Inflammatory macrophage (primary cell): ENCODE data around the gene SRPRB.

Experiments used
- DNase-seq, 2 donors: peaks; one replicate each; pipeline ENCODE4 v3.0.0-alpha.2; 2020 to 2022

SRPRB gene

DNA sequence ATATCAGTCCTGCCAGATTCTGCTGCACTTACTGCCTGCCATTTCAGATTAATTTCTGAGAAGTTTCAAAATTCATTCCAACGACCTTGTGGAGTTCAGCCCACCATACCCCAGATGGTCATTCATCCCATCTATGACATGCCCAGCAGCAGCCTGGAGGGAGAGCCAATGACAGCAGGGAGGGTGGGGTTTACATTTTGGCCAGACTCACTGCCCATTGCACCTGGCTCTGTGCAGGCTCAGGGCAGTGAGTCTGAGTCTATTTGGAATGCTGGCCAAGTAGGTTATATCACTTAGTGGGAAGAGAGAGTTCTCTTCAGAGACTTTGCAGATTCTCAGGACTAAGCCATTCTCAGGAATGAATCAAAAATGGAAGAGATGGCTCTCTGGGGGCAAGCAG is 21.5 kb downstream of the SRPRB start:
- no peak for DNase-seq

DNA sequence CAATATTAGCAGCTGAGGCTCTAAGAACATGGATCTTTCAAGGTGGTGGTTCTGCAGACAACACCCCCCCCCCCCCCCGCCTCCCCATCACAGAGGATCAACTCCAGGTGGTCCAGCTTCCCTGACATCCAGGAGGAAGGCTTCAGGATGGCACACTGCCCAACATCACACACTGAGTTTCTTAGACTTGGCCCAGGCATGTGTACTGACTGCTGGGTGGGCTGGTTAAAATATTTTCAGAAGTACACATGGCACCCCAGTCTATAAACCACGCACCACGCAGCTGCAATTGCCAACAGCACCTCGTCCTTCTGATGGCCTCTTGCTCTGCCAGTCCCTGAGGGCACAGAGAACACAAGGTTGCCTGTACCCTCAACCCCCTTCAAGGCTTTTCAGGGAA is 22.1 kb downstream of the SRPRB start:
- DNase-seq, result no peak

DNA sequence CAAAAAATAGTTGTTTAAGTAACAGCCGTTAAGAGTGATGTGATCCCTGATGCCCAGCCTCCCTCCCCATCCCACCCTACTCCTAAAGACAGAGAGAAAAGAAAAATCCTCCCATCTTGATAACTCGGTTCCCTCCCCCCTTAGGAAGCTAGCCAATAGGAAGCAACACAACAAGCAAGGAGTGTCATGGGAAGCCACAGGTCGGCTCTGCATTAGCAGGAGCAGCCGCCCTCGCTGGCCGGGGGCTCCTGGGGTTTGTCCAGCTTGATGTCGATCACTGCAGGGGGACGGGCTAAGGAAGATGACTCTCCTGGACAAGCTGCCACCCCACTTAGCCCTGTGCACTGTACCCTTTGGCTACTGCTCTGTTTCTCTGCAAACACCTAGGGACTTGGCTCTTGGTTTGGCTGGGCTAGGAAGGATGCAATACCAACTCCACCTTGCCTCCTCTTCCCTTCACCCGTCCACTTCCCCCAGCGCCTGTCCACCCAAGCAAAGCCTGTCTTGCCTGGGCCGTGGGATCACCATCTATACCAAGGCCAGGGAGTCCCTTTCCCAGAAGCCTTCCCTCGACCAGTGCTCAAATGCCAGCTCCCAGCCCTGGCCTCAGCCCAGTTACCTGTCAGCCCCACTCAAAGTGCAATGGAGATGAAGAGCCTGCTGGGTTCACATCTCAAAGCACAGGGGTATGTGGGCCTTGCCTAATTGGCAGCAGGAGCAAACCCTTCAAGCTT is 23.1 kb downstream of the SRPRB start:
- DNase-seq, result no peak

DNA sequence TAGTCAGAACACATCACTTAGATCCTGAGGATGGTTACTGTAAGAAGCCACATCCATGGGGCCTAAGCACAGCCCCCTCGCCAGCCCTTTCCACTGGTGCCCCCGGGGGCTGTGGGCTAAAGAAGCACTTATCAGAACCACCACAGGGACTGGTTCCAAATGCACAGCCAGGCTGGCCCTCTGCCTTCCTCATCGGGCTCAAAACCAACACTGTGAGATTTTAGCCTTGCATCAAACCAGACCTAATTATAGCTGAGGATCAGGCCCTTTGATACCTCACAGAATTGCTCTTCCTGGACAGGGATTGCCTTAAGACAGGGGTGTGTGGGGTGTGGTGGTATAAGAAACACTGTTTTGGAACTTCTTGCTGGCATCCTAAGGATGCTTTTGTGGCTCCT is 23.7 kb downstream of the SRPRB start:
- DNase-seq, result no peak

DNA sequence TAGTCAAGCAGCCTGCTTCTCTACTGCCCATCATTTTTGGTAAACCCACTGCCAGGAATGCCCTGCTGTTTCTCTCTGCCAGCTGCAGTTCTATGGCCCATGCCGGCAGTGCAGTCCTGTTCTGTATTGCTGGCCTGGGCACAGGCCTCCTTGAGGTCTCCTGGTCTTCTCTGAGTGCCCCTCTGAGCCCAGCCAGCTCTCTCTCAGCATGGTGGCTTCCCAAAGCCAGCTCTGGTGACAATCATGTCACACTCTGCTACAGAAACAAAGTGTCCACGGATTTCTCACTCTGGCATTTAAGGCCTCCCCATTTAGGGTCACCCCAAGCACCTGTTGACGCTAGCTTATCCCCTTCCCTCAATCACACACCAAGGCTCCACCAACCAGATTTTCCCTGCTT is 24.5 kb downstream of the SRPRB start:
- DNase-seq, result no peak

DNA sequence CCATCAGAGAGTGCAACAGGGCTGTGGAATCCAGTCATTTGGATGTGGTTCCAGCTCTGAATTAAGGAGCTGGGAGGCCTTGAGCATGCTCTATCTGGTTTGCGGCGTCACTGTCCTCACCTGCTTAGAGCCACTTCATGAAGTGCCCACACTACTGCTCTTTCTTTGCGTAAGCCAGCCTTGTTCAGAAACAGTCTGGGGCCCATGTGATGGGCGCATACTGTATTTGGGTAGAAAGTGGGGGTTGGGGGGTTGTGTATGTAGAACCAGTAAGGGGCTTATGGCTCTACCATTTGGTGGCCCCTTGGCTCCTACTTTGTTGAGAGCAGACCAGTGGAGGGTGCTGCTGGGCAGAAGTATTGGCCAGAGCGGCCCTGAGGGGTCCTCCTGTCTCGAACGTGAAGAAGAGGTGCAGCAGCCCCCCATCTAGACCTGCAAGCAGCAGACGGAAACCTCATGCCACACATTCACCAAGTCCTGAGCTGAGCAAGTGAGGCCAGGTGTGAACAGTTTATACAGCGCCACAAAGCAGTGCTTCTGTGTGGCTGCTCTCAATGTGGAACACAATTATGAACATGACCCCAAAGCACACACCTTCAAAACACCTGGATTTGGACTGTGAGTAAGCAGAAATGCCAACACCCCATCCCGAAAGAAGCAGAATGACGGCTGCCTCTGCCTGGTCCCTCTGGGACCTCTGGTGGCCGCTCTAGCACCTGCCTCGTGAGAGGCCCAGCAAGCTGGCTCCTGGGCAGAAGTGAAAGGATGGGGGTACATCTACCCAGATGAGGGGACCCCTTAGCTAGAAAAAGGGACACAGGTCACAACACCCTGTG is 26.6 kb downstream of the SRPRB start:
- DNase-seq, result no peak

DNA sequence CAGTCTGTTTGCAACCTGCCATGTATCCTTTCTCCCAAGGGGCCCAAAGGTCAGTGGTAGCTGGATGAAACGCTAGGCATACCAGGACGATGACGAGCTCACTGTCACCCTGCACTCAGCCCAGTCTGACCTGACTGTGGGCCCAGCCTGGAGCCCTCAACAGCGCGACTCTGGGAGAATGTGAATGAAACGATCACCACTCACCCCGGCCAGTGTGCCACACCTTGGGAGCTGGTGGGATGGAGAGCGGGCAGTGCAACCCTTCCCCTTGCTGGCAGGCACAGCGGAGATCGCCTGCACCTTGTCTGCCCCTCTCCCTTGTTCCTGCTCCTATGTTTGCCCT is 27.2 kb downstream of the SRPRB start:
- no peak for DNase-seq

DNA sequence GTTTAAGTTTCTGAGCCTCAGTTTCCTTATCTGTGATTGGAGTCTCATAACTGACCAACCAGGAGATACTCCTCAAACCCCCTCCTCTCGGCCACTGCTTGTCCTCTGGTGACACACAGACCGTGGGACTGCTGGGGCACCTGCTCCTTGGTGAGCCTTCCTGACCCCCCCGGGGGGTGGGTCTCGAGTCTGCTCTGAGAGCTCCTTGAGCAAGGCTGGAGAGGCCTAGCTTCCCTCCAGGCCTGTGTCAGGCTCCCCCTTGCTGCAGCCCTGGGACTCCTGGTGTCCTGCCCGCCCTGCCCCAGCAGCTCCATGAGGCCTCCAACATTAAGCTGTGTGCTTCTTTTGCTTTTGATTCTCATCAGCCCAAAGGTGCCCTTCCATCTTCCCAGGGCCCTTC is 27.7 kb downstream of the SRPRB start:
- DNase-seq, result no peak

DNA sequence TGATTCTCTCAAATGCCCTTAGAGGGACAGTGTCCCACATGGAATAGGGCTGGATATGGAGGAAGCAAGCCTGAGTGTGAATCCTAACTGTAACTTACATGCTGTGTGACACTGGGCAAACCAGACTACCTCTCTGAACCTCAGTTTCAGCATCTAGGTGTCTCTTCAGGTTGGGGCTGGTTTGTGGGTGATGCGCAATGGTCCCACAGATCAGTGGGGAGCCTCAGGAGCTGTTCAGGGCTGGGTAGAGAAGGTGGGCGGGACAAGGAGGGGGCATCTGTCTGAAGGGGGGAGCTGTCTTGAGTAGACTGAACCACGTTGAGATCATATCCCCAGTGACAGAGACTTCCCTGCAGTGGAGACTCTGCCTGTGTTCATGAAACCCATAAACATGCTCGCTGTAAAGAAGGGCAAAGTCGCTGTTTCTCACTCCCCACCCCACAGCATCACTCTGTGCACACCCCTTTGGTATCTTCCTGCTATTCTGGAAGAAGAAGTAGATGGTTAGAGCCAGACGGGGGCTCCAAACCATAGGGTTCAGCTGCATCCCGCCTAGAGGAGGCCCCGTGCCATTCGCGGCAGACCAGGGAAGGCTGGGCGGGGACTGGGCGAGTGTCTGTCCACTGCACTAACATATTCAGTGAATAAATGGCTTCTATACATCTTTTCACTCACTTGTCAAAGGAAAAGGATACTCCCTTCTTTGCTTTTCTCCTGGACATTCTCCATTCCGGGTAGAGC is 28.4 kb downstream of the SRPRB start:
- DNase-seq, result no peak

DNA sequence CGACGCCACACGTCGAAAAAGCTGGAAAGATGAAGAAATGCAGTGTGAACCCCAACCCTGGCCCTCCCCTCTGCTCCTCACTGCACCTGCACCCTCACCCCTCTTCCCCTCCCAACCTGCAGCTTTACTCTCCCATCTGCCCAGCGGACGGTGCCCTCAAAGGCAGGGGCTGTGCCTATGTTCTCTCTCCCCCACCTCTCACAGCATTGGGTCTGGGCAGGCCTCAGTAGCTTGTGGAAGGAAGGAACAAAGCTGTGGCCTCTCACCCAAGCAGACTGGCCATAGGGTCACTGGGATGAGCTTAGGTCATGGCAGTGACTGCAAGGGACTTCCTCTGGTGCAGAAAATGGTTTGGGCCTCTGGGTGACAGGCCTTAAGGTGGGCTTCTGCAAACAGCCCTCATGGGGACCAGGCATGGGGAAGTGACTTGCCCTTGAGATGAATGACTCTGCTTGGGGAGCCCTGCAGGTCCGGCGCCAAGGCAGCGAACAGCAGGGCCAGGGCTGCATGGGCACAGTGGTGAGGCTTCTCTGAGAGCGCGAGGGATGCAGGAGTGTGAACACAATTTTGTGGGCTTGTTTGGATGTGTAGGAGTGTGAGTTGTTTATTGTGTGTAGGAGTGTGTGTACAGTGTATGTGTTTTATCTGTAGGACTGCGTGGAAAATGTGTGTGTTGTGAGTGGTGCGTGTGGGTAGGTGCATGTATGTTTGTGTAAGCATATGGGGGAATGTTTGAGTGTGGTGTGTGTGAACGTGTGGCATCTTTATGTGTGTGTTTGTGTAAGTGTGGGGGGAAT is 29.2 kb downstream of the SRPRB start:
- DNase-seq, result no peak

DNA sequence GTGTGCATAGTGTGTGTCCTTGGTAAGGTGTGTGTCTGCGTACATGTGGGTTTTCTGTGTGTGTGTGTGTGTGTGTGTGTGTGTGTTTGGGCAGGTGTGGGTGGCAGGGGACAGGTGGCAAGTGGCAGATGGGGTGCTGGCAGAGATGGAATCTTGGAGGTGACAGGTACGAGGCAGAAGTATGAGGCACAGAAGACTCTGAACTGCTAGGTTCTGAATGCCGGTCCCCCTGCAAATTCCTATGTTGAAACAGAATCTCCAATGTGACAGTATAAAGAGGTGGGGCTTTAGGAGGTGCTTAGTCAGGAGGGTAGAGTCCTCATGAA is 29.8 kb downstream of the SRPRB start:
- no peak for DNase-seq

DNA sequence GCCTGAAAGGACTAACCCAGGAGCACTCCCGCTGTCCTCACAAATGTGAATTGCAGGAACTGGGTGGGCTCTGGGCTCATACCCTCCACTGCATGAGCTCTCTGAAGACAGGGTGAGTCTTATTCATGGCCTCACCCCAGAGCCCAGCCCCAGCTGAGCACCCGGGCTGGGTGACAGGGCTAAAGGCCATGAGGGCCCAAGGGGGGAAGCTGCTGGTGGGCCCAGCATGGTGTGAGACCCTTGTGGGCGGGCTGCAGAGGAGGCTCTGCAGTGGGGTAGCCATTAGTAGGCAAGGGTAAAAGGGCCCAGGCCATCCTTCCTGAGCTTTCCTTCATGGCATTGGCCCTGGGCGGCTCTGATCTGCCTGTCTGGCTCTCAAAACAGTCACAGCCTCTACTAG is 30.3 kb downstream of the SRPRB start:
- DNase-seq, result no peak

DNA sequence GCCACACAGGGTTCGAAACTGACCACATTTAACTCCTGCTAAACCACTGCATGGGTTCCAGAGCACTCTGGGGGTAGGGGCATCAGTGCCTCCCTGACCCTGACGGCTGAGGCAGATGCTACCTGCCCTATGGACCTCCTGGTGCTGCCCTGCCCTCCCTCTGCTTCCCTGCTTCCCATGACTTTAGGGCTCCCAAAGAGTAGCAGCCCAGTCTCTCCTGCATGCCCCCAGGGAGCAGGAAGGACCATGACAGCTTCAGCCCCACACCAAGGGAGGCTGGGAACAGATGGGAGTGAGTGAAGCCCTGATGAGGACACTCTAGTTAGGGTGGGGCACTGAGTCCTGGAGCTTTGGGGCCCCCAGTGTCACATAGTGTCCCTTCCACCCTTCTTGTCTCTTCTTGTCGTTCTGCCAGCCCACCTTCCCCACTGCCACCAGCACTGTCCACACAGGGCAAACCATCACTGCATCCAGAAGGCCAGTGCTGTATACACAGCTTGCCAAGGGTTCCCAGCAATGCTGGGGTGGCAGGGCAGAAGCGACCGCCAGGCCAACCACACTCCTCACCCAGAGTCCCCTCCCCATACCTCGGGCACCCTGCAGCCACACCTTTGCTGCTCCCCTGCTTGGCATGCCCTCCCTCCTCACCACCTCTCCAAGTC is 31.0 kb downstream of the SRPRB start:
- DNase-seq, result no peak

DNA sequence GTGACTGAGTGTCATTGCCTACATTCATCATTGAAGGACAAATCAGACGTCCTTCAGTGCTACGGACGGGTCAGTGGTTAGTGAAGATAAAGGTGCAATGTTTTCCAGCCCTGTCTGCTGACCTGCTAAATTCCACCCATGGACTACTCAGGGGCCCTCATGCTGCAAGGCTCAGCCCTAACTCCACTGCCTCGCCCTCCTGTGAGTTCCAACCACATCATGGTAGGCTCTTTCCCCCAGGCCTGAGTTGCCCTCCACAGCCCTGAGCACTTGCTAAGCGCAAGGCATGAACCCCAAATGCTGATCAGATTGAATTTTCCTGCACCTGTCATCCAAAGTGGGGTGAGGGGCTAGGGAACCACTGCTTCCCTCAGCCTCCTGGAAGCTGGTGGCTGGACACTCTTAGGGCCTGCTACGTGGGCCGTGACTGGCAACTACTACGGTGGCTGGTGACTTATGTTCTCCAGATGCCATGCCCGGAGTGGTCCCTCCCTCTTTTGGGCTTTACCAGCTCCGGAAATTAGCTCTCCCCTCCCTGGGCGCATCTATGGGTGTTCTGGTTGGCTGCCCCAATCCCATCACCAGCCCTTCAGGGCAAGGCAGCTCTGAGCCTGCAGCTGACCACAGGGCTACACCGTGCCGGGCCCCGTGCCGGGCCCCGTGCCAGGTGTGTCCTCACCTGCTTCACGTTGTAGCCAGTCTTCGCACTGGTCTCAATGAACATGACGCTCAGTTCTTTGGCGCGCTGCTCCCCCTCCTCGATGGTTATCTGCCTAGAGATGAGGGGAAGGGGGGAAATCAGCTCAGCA is 32.1 kb downstream of the SRPRB start:
- DNase-seq, result no peak

DNA sequence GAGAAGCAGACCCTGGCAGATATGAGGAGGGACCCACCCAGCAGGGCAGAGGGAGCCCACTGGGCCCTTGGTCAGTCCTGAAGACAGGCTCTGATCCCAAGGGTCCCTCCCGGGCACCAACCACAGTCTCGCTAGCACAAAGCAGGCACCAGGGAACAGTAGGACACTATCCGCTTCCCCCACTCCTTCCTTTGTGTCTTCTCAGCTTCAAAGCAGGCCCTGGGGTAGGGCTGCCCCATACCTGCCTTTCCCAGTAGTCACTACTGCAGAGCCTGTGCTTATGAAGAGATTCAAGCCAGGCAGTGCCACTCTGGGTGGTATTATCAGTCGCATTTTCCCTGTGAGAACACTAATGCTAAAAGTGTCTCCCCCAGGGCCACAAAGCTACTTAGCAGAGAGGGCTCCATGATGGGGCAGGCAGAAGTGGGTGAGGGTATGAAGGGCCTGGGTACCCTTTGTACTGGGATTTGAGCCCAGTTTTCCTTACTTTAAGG is 32.7 kb downstream of the SRPRB start:
- DNase-seq, result no peak

DNA sequence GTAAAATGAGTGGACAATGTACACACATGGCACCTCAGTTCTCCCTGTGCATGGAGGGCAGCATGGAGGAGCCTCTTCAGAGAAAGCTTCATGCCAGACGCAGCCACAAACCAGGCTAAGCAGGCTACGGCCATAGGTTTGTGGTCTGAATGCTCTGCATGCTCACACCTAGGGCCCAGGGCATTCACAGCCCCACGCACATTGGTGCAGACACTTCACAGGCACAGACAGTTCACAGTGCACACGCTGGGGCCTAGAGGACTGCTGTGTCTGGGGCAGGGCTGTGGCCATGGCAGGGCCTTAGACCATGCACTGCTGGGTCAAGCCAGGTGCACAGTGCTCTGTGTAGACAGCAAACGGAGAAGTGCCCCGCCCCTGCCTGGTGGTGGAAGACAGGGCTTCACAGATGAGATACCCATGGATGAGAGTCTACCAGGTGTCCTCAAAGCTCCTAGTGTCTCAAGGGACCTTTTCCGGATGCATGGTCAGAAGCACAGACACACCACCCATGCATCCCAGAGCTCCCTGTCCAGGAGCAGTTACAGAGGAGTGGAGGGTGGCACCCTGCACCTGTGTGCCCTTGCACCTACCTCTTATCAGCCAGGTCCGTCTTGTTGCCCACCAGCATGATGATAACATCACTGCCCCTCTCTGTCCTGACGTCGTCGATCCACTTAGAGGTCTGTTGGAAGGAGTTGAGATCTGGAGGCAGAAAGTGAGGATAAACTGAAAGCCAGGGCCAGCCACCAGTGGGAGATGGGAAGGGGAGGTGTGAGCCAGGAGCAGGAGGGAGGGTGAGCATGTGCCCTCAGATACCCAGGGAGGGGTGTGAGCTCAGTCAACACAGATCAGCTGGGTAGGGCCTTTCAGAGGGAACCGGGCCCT is 33.5 kb downstream of the SRPRB start:
- DNase-seq, result no peak

DNA sequence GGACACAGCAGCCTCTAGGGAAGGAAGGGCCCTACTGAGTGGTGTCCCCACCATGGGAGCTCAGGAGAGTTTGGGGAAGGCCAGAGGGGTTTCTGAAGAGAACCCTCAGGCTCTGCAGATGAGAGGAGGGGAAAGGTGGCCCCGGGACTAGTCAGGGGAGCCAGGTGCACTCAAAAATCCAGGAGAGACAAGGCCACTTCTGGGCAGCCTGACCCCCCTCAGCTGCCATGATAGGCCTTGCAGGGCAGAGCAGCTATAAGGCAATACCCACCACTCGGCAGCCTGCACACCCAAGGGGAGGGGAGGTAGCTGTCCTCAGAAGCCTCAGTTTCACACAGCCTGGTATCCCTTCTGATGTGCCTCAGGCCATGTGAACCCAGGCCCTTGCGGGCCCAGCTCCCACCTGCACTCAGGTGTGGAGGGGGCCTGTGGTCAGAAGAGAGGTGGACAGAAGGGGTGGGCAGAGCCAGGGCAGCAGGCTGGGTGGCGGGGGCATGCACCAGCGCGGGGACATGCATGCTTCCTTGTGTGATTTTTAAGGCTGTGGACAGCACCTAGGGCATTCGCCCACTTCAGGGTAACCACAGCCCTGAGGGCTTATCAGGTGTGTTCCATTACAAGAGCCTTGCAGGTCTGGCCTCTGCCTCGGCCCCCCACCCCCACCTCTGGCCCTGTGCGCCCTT is 34.6 kb downstream of the SRPRB start:
- DNase-seq, result no peak

DNA sequence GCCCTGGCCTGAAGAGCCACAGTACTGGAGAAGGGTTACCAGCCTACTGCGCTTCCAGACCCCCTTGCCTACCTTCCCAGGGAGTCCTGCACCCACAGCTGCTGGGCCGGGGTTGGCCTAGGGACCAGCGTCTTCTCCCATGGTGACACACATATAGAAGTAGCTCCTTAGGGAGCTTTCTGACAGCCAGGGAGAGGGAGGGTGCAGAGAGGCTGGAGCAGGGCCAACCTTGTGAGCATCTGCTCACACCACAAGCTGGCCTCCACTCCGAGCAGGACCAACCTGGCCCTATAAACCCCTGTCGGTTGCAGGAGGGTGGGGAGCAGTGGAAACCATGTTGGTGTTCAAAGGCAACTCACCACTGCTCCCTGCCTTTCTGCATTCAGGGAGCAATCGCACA is 35.2 kb downstream of the SRPRB start:
- DNase-seq, result no peak

DNA sequence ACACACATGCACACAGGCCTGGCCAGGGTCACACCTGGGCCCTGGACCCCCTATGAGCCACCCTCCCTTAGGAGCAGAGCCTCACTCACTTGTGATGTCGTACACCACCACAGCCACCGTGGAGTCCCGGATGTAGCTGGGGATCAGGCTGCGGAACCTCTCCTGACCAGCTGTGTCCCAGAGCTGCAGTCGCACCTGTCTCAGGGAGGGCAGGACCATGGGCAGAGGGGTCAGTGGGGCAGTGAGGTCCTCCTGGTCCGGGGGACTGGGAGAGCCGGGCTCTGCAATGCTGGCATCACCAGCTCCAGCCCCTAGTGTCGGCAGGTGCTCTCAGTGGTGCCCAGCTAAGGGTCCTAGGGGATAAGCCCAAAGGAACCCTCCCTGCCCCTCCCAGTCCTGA is 35.6 kb downstream of the SRPRB start:
- DNase-seq, result no peak

DNA sequence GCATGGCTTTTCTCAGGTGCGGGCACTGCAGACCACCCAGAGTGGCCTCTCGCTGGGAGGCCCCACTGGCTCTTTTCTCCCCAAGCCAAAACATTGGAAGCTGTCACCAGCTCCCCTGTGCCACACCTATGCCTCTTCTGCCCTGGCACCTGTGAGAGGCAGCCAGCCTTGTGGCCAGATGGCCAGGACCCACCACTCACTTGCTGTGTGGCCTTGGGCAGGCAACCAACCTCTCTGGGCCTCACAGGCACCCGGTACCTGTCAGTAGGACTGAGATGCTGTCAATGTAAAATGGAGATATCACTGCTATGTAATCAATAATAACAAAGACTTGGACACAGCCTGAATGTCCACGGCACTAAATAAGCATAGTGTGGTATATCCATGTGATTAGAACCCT is 36.5 kb downstream of the SRPRB start:
- DNase-seq, result no peak
